ENCODE measurements around the gene PIAS1. TPM values are rescaled to one million over a fixed set of nuclear protein-coding genes. Genes with fewer than 3 reads are reported as not detected.
A peak's percentile ranks its signal among the peaks of the same experiment; 100 is the strongest.
"Not testable (repeated sequence)": the region's sequence is repeated elsewhere in the genome, so short reads cannot be mapped to it uniquely, and the experiment has no call there.

PIAS1 gene
- total RNA-seq, 3 donors from 2014 or later: 16.5 to 20.9 (median 16.7) TPM

DNA sequence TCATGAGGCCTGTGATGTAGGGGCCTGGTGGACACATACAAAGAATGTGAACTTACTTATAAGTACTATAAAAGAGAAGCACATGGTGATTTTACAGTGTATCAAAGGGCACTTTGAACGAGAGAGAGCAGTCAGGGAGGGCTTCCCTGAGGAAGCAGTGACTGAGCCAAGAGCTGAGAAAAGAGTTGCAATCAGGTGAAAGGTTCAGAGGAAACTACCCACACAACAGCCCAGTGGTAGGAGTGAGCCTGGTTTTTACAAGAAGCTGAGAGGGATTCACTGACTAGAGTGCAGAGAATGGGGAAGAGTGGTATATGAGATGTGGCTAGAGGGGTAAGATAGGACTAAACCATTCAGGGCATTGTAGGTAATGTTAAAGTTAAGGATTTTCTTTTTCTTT lies 93.9 kb downstream of the PIAS1 start:
- ATAC-seq (no peak), DNase-seq (no peak)
- no peak overlapping the region for H3K4me3 Mint-ChIP-seq
- peaks cover 12% of the 10 kb centered on the region for H3K4me1 Mint-ChIP-seq (ENCODE audit: low read depth)
- no peaks in the 10 kb centered on the region for H3K9me3 Mint-ChIP-seq
- peaks cover 24% of the 10 kb centered on the region for H3K36me3 Mint-ChIP-seq (ENCODE audit: insufficient read depth)
- H3K27me3 Mint-ChIP-seq (ENCODE audit: low read depth): no peaks in the 10 kb centered on the region

DNA sequence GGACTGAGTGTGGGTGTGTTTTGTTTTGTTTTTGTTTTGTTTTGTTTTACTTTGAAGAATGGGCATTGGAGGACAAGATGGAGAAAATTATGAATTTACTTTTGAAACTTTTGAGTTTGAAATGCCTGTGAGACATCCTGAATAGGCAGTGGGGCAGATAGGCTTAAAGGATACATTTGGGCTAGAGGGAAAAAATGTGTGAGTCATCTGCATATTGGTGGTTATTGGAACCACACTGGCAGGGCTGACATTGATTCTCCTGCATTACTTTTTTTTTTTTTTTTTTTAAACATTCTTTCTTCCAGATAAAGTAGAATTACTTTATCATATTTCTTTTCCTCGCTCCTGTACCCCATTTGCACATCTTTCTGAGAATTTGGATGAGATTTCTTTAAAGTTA lies 94.9 kb downstream of the PIAS1 start:
- Mint-ChIP-seq H3K4me3 (no peak overlapping the region), H3K36me3 (ENCODE audit: insufficient read depth) (peaks cover 25% of the 10 kb centered on the region), H3K27me3 (ENCODE audit: low read depth) (no peaks in the 10 kb centered on the region), H3K4me1 (ENCODE audit: low read depth) (peaks cover 12% of the 10 kb centered on the region), H3K9me3 (no peaks in the 10 kb centered on the region)
- no peak for ATAC-seq
- no peak for DNase-seq

DNA sequence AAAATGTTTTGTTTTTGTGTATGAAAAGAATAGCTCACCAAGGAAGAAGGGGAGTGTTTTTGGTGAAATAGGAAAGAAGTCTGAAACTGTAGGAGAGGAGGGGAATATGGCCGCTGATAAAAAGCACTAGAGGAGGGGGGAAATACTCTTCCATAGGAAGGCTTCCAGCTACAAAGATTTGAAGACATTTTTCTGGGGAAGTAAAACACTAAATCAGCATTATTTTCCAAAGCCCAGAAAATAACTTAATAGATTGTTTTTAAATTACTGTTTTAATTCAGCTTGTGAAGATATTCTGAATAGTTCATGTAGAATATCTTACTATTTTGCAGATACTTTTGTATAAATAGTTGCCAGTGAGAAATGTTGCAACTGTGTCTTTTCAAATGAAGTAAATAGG lies 96.1 kb downstream of the PIAS1 start:
- H3K27me3 Mint-ChIP-seq (ENCODE audit: low read depth): no peaks in the 10 kb centered on the region
- H3K4me3 Mint-ChIP-seq: no peak overlapping the region
- no peak for ATAC-seq
- no peaks in the 10 kb centered on the region for H3K9me3 Mint-ChIP-seq
- H3K36me3 Mint-ChIP-seq (ENCODE audit: insufficient read depth): peaks cover 34% of the 10 kb centered on the region
- H3K4me1 Mint-ChIP-seq (ENCODE audit: low read depth): peaks cover 12% of the 10 kb centered on the region
- DNase-seq: no peak

DNA sequence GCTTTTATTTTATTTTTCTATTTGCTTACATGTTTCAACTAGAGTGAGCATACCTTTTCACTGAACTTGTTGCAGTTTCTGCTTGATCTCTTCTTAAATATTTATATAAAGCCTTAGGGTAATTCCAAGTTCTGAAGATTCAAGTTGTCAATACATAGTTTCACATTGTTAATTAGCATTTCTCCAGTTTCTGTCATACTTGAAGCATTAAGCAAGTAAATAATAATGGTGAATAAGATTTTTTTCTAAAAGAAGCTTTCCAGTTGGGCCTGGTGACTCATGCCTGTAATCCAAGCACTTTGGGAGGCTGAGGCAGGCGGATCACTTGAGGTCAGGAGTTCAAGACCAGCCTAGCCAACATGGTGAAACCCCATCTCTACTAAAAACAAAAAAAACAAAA lies 97.2 kb downstream of the PIAS1 start:
- ATAC-seq (no peak), DNase-seq (no peak)
- Mint-ChIP-seq H3K27me3 (ENCODE audit: low read depth) (no peaks in the 10 kb centered on the region), H3K4me3 (no peak overlapping the region), H3K9me3 (no peaks in the 10 kb centered on the region), H3K4me1 (ENCODE audit: low read depth) (peaks cover 12% of the 10 kb centered on the region), H3K36me3 (ENCODE audit: insufficient read depth) (peaks cover 29% of the 10 kb centered on the region)

DNA sequence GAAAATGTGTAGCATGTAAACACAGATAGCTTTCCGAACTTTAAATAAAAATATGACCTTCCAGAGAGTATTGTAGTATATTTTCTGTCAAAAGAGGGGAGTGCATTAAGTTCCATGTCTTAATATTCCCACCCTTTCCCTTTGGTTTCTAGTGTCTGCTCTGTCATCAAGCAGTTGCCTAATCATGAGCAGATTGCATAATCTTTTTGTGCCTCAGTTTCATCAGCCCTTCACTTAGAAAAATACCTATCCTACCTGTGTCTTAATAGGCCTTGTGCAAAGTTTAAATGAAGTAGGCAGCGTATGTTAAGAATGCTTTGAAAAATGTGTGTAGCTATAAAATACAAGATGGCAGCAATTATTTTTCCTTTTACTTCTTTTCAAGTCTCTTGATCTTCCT lies 98.2 kb downstream of the PIAS1 start:
- Mint-ChIP-seq H3K27me3 (ENCODE audit: low read depth) (no peaks in the 10 kb centered on the region), H3K4me1 (ENCODE audit: low read depth) (peaks cover 12% of the 10 kb centered on the region), H3K9me3 (no peaks in the 10 kb centered on the region), H3K4me3 (no peak overlapping the region), H3K36me3 (ENCODE audit: insufficient read depth) (peaks cover 23% of the 10 kb centered on the region)
- ATAC-seq (no peak), DNase-seq (no peak)

DNA sequence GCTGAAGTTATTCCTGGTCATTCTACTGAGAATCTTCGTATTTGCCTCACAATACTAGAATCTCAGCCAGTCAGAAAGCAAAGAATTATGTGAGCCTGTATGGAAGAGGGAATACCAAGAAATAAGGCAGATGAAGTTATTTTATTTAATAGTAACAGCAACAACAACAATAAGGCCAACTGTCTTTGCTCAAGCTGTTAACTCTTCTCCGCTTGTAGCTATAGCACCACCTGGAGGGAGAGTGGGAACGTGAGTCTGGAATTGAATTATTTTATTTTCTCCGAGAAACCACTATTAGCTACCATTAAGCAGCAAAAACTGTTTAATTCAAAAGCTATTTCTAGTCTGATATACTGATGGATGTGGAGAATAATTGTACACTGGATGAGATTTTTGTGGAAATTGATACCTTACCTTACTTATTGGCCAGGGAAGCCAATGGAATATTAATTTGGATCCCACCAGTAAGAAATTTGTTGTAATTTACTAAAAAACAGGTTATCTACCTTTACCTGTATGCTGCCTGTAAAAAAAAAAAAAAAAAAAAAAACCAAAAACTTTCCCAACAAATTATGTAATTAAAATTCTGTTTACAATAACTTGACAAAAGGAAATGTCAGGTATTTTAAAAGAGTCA lies 100.9 kb downstream of the PIAS1 start:
- no peaks in the 10 kb centered on the region for H3K27me3 Mint-ChIP-seq (ENCODE audit: low read depth)
- no peak overlapping the region for H3K4me3 Mint-ChIP-seq
- peaks cover 2% of the 10 kb centered on the region for H3K4me1 Mint-ChIP-seq (ENCODE audit: low read depth)
- DNase-seq (peak; percentile 12), ATAC-seq (no peak)
- peaks cover 17% of the 10 kb centered on the region for H3K36me3 Mint-ChIP-seq (ENCODE audit: insufficient read depth)
- no peaks in the 10 kb centered on the region for H3K9me3 Mint-ChIP-seq

DNA sequence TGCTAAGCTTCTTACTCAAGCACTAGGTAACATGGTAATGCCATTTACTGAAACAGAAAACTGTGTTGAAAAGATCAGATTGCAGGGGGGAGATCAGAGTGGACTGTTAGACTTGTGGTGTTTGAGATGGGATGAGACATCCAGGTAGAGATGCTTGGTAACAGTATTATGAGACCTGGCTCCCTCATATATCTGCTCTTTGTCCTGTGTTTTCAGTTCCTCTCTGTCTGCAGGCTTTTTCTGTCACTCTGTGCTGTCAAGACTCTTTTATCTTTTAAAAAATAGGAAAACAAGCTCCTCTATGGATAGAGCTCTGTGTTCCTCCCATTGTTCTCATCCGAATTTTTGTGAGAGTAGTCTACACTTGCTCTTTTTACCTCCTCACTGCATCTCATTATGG lies 103.0 kb downstream of the PIAS1 start:
- H3K27me3 Mint-ChIP-seq (ENCODE audit: low read depth): no peaks in the 10 kb centered on the region
- peaks cover 2% of the 10 kb centered on the region for H3K4me1 Mint-ChIP-seq (ENCODE audit: low read depth)
- peaks cover 31% of the 10 kb centered on the region for H3K36me3 Mint-ChIP-seq (ENCODE audit: insufficient read depth)
- H3K4me3 Mint-ChIP-seq: no peak overlapping the region
- no peaks in the 10 kb centered on the region for H3K9me3 Mint-ChIP-seq
- DNase-seq: no peak
- no peak for ATAC-seq

DNA sequence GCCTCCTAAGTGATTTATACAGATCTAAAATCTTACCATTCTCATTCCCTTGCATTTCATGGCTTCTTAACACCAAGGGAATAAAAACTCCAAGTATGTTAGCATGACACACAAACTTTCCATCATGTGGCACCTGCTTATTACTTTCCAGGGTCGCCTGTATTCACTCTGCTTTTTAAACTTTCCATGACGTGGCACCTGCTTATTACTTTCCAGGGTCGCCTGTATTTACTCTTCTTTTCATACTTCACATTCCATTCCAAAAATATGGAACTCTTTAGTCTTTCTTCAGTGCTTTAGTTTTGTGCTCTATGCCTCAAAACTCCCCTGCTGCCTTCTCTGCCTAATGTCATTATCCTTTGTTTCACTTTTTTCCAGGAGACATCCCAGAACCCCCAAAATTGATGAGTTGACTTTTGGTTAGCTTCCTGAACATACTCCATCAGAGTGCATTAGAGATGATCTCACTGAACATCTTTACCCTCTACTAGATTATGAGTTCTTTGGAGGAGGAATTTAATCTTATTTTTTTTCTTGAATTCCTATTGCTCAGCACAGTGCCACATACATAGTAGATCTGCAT lies 104.0 kb downstream of the PIAS1 start:
- Mint-ChIP-seq H3K36me3 (ENCODE audit: insufficient read depth) (peaks cover 32% of the 10 kb centered on the region), H3K9me3 (no peaks in the 10 kb centered on the region), H3K4me1 (ENCODE audit: low read depth) (no peaks in the 10 kb centered on the region), H3K4me3 (no peak overlapping the region), H3K27me3 (ENCODE audit: low read depth) (no peaks in the 10 kb centered on the region)
- ATAC-seq (no peak), DNase-seq (no peak)

DNA sequence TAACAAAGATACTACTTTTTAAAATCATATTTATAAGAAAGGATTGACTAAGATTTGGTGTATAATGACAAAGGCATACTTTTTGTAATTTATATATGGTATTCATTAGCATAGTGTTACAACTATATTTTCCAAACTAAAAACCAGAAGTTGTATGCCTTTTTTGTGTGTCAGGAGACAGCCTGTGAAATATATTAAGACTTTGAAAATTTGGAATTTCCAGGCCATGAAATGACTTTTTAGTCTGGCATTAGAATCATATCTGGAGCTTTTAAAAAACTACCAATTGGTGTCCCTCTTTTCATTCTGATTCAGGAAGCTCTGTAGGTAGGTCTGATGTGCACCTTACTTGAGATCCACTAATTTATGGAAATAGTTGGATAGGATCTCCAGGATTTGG lies 109.1 kb downstream of the PIAS1 start:
- H3K27me3 Mint-ChIP-seq (ENCODE audit: low read depth): no peaks in the 10 kb centered on the region
- H3K4me1 Mint-ChIP-seq (ENCODE audit: low read depth): peaks cover 1% of the 10 kb centered on the region
- H3K4me3 Mint-ChIP-seq: no peak overlapping the region
- ATAC-seq (no peak), DNase-seq (no peak)
- H3K36me3 Mint-ChIP-seq (ENCODE audit: insufficient read depth): peaks cover 27% of the 10 kb centered on the region
- no peaks in the 10 kb centered on the region for H3K9me3 Mint-ChIP-seq

DNA sequence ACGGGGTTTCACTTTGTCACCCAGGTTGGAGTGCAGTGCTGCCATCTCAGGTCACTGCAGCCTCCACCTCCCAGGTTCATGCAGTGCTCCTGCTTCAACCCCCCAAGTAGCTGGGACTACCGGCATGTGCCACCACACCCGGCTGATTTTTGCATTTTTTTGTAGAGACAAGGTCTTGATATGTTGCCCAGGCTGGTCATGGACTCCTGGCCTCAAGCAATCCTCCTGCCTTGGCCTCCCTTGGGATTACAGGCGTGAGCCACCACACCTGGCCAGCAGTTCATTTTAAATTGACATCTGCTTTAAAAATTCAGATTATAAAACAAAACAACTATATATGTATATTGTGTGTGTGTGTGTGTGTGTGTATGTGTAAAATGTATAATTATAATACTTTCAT lies 112.7 kb downstream of the PIAS1 start:
- no peak overlapping the region for H3K4me3 Mint-ChIP-seq
- ATAC-seq (no peak), DNase-seq (no peak)
- peaks cover 1% of the 10 kb centered on the region for H3K4me1 Mint-ChIP-seq (ENCODE audit: low read depth)
- no peaks in the 10 kb centered on the region for H3K27me3 Mint-ChIP-seq (ENCODE audit: low read depth)
- peaks cover 19% of the 10 kb centered on the region for H3K36me3 Mint-ChIP-seq (ENCODE audit: insufficient read depth)
- H3K9me3 Mint-ChIP-seq: no peaks in the 10 kb centered on the region

DNA sequence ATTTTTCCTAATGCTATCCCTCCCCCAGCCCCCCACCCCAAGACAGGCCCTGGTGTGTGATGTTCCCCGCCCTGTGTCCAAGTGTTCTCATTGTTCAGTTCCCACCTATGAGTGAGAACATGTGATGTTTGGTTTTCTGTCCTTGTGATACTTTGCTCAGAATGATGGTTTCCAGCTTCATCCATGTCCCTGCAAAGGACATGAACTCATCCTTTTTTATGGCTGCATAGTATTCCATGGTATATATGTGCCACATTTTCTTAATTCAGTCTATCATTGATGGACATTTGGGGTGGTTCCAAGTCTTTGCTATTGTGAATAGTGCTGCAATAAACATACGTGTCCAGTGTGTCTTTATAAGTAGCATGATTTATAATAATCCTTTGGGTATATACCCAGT lies 117.9 kb downstream of the PIAS1 start:
- not testable (repeated sequence) for ATAC-seq, DNase-seq
- peaks cover 20% of the 10 kb centered on the region for H3K36me3 Mint-ChIP-seq (ENCODE audit: insufficient read depth)

DNA sequence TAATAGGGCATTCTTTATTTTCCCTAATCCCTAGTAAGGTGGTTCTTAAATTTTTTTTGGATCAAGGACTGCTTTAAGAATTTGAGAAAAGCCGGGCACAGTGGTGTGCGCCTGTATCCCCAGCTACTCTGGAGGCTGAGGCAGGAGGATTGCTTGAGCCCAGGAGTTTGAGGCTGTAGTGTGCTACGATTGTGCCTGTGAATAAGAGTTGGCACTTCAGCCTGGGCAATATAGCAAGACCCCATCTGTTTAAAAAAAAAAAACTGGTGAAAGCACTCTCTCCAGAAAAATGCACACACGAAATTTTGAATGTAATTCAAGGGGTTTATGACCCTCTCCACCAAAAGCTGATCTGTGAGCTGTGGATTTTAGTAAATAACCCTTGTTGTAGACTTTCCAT lies 119.0 kb downstream of the PIAS1 start:
- no peak overlapping the region for H3K4me3 Mint-ChIP-seq
- no peaks in the 10 kb centered on the region for H3K9me3 Mint-ChIP-seq
- peaks cover 22% of the 10 kb centered on the region for H3K36me3 Mint-ChIP-seq (ENCODE audit: insufficient read depth)
- DNase-seq (no peak), ATAC-seq (no peak)
- H3K4me1 Mint-ChIP-seq (ENCODE audit: low read depth): no peaks in the 10 kb centered on the region
- H3K27me3 Mint-ChIP-seq (ENCODE audit: low read depth): no peaks in the 10 kb centered on the region

More for the DNA sequence above, 117.9 kb downstream of the PIAS1 start:
- not testable (repeated sequence) for H3K9me3 Mint-ChIP-seq; H3K4me1 Mint-ChIP-seq (ENCODE audit: low read depth); H3K27me3 Mint-ChIP-seq (ENCODE audit: low read depth); H3K4me3 Mint-ChIP-seq

DNA sequence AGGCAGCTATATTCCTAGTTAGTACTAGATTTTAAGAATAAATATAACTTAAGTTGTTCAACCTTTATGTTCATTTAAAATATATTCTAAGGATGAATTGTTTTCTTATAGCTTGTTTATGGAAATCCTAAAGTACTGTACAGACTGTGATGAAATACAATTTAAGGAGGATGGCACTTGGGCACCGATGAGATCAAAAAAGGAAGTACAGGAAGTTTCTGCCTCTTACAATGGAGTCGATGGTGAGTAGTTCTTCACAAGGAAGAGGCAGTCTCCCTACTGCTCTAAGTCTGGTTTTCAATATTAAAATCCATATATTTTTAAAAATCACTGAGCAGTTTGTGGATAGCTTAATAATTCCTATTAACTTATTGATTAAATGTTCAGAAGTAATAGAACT lies 121.4 kb downstream of the PIAS1 start:
- Mint-ChIP-seq H3K9me3 (no peaks in the 10 kb centered on the region), H3K4me3 (no peak overlapping the region), H3K36me3 (ENCODE audit: insufficient read depth) (peaks cover 19% of the 10 kb centered on the region), H3K27me3 (ENCODE audit: low read depth) (no peaks in the 10 kb centered on the region), H3K4me1 (ENCODE audit: low read depth) (no peaks in the 10 kb centered on the region)
- ATAC-seq (no peak), DNase-seq (no peak)

DNA sequence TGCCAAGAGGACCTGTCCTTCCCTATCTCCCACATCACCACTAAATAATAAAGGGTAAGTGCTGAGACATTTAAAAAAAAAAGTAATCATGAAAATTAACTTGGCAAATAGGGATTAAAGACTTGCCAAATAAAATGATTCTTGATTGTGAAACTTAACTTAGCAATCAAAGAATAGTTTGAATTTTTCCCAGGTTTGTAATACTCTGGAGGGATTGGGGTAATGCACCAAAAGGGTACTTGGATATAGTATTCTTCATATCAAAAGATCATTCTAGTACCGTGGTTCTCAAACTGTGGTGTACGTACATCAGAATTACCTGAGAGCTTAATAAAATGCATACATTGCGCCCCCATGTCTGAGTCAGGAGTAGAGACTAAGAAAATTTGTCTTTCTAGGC lies 122.5 kb downstream of the PIAS1 start:
- ATAC-seq (no peak), DNase-seq (no peak)
- Mint-ChIP-seq H3K4me1 (ENCODE audit: low read depth) (no peaks in the 10 kb centered on the region), H3K27me3 (ENCODE audit: low read depth) (no peaks in the 10 kb centered on the region), H3K9me3 (no peaks in the 10 kb centered on the region), H3K36me3 (ENCODE audit: insufficient read depth) (peaks cover 24% of the 10 kb centered on the region), H3K4me3 (no peak overlapping the region)

DNA sequence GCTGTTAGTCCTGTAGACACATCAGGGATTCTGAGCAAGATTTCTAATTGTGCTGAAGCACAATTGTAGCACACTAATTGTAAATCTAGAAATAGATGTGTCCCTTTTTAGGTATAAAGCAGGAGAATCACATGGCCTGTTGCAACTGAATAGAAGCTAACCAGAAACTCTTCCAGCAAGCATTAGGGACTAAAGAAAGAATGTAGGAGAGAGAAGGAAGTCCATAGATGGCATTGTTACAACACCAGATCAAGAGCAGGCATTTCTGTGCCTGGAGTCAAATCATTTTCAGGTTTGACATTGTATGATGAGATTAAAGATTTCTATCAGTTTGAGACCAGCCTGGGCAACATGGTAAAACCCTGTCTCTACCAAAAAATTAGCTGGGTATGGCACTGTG lies 123.6 kb downstream of the PIAS1 start:
- Mint-ChIP-seq H3K36me3 (ENCODE audit: insufficient read depth) (peaks cover 25% of the 10 kb centered on the region), H3K4me3 (no peak overlapping the region)

More for the DNA sequence above, 123.6 kb downstream of the PIAS1 start:
- Mint-ChIP-seq H3K4me1 (ENCODE audit: low read depth) (no peaks in the 10 kb centered on the region), H3K9me3 (no peaks in the 10 kb centered on the region), H3K27me3 (ENCODE audit: low read depth) (no peaks in the 10 kb centered on the region)
- ATAC-seq: no peak
- DNase-seq: no peak

All from activated T-cell treated with anti-CD3 and anti-CD28 coated beads, Interleukin-2, amount 50 U/mL, for 4 hours (primary cell).